ENCODE data around the gene DCAF17.

The DCAF17 gene

DNA sequence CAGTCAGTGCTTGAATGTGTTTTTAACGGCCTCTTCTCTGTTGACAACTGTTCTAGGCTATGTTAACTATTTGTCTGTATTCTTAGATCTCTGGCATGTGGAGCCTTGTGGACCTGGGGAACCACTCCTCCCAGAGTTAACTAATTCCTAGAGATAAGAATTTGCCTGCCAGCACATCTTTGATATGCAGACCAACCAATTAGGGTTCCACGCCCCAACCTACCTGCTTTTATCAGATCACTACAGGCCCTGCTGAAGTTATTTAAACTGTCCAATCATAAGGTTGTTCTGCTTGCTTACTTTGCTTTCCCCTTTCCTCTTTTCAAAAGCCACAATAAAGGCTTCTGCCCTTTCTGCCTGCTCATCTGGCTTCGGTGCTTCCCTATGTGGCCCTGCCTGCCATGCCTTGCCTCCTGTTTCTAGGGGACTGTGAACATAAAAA is 79.7 kb downstream of the DCAF17 start:
- no peak overlapping the region for H3K4me3 ChIP-seq (ENCODE audit: low read depth, low read length)
- TF ChIP-seq, protein P1, sequence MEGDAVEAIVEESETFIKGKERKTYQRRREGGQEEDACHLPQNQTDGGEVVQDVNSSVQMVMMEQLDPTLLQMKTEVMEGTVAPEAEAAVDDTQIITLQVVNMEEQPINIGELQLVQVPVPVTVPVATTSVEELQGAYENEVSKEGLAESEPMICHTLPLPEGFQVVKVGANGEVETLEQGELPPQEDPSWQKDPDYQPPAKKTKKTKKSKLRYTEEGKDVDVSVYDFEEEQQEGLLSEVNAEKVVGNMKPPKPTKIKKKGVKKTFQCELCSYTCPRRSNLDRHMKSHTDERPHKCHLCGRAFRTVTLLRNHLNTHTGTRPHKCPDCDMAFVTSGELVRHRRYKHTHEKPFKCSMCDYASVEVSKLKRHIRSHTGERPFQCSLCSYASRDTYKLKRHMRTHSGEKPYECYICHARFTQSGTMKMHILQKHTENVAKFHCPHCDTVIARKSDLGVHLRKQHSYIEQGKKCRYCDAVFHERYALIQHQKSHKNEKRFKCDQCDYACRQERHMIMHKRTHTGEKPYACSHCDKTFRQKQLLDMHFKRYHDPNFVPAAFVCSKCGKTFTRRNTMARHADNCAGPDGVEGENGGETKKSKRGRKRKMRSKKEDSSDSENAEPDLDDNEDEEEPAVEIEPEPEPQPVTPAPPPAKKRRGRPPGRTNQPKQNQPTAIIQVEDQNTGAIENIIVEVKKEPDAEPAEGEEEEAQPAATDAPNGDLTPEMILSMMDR (IDR thresholded peaks at IDR 0.05; ENCODE audit: low read depth, low read length): no peak

DNA sequence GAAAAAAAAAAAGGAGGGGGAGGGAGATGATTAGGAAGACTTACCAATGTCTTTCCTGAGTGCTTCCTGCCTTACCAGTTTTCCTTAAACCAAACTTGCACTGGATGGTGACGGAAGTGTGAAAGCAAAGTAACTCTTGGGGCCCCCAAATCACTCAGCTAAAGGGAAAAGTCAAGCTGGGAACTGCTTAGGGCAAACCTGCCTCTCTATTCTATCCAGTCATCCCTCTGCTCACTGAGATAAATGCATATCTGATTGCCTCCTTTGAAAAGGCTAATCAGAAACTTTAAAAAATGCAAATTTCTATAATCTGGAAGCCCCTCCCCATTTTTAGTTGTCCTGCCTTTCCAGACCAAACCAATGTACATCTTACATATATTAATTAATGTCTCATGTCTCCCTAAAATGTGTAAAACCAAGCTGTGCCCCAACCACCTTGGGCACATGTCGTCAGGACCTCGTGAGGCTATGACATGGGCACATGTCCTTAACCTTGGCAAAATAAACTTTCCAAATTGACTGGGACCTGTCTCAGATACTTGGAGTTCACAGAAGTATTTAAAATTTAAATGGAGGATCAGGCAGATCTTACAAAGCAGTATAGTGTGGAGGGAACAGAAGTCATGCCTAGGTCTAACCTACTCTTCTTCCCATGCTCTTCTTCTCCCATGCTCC is 81.0 kb downstream of the DCAF17 start:
- TF ChIP-seq, protein P1 (IDR thresholded peaks at IDR 0.05; ENCODE audit: low read depth, low read length): no peak
- H3K4me3 ChIP-seq (ENCODE audit: low read depth, low read length): no peak overlapping the region

DNA sequence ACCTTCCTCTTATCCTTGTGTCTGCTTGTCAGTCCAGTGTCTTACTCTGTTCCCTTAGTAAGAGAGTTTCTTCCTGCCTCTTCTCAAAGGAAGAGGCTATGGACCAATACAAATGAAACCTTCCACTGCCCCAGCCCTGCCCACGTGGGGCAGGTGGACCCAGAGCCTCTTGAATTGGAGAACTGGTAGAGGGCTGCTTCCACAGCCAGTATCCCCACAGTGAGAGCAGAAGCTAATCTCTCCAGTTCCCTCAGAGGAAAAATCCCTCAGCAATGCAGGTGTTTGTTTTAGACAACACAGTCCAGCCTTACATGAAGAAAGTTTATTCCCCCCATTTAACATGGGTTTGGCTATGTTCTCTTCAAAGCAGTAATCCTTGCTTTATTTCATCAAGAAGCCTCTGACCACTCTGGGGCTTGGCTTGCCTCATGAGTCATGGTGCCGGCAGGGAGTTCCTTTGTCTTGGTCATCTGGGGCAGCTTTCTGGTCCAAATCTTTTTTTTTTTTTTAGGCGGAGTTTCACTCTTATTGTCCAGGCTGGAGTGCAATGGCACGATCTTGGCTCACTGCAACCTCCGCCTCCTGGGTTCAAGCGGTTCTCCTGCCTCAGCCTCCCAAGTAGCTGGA is 81.8 kb downstream of the DCAF17 start:
- TF ChIP-seq, protein P1 (IDR thresholded peaks at IDR 0.05; ENCODE audit: low read depth, low read length): no peak
- H3K4me3 ChIP-seq (ENCODE audit: low read depth, low read length): no peak overlapping the region

DNA sequence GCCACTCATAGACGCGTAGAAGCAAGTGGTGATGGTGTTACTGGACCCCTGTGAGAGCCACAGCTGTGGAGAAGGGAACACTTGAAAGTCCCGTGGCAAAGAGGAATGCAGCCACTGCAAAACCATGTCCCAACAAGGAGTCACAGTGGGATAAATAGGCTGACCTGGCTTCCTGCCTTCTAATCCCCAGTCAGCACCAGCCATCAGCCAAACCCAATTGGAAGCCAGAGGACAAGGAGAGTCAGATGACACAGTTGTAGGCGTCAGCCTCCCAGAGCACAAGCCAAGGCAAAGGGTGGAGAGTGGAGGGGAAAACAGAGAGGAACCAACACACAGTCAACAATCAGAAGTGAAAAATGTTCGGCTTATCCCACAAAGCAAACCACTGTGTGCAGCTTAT is 82.8 kb downstream of the DCAF17 start:
- TF ChIP-seq, protein P1 (IDR thresholded peaks at IDR 0.05; ENCODE audit: low read depth, low read length): no peak
- H3K4me3 ChIP-seq (ENCODE audit: low read depth, low read length): no peak overlapping the region

DNA sequence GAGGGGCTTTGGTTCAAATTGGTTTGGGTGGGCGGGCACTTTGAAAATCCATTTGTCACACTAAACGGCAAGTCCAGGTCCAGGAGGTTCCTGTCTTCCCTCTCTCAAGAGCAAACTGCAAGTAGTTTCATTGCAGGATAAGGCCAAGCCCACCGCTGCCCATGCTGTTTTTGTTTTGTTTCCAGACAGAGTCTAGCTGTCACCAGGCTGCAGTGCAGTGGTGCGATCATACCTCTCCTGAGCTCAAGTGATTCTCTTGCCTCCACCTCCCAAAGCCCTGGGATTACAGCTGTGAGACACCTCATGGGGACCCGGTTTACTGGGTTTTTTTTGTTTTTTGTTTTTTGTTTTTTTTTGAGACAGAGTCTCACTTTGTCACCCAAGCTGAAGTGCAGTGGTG is 86.4 kb downstream of the DCAF17 start:
- TF ChIP-seq, protein P1 (IDR thresholded peaks at IDR 0.05; ENCODE audit: low read depth, low read length): no peak
- no peak overlapping the region for H3K4me3 ChIP-seq (ENCODE audit: low read depth, low read length)

DNA sequence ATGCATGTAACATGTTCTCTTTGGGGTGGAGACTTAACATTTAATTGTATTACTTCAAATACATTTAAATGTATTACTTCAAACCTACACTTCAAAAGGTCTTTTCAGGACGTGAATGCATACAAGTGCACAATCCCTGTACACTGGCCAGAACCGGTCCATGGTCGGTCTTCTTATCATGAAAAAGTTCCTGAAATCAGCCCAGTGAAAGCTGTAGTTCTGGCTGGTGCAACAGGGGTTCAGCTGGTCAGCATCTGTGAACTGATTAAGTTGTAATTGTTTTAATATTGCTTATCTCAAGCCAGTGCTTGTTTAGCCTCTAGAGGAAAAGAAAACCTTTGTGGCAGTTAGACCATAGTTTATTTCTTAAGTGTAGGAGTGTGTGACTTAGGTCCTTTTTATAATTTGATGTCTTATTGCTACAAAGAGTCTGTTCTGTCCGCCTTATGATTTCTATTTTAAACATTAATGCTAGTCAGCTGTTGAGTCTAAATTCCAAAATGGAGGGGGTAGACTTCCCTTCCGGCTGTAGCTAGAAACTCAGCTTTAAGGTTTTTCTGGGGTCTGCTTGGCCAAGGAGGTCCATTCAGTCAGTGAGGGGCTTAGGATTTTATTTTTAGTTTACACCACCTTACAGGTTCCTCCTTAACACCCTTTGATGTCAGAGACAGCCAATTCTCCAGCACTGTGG is 87.5 kb downstream of the DCAF17 start:
- H3K4me3 ChIP-seq (ENCODE audit: low read depth, low read length): peak overlapping the region; percentile 91
- TF ChIP-seq, protein P1 (IDR thresholded peaks at IDR 0.05; ENCODE audit: low read depth, low read length): no peak
